Measurements from ENCODE around the gene COL9A3.

COL9A3 gene

DNA sequence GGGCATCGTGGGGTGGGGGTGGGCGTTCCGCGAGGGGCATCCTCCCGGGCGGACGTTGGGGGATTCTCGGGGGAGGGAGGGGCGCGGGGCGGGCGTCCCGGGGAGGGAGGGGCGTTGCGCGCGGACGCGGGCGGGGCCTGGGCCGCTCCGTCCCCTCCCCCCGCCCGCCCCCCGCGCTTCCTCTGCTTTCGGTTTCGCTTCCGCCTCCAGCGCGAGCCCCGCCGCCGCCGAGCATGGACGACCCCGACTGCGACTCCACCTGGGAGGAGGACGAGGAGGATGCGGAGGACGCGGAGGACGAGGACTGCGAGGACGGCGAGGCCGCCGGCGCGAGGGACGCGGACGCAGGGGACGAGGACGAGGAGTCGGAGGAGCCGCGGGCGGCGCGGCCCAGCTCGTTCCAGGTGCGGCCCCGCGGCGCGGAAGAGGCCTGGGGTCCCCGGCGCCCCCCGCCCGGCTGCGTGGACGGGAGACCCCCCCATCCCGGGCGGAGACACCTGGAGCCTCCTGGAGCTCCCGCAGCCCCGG, 12.2 kb upstream of the COL9A3 start, which contains the start of gene OGFR:
Gene OGFR, plus strand, starts transcription at position 209 of the 528 bp plus-strand sequence. Its CDS starts 25 bp downstream, at position 234.
- Histone ChIP-seq H3K9ac (ENCODE audit: low read length) (peak within 1 kb of the TSS; percentile 90), H3K27ac (ENCODE audit: low read depth, low read length) (peak within 1 kb of the TSS; percentile 61), H3K36me3 (ENCODE audit: low read length) (no peaks in the 10 kb centered on the region), H3K27me3 (ENCODE audit: low read length) (no peaks in the 10 kb centered on the region), H4K20me1 (ENCODE audit: low read depth, low read length) (no peaks in the 10 kb centered on the region; the same call in 1 of the 2 replicates), H3F3A (ENCODE audit: insufficient read depth) (peaks cover 14% of the 10 kb centered on the region), H3K79me2 (ENCODE audit: insufficient read depth, low read length) (peaks cover 9% of the 10 kb centered on the region), H3K9me3 (ENCODE audit: insufficient read depth, low read length) (no peaks in the 10 kb centered on the region), H3K9me2 (replicated peaks; ENCODE audit: insufficient read depth, low read length) (no peaks in the 10 kb centered on the region), H3K4me2 (ENCODE audit: low read depth, low read length, poor library complexity, severe bottlenecking) (peak within 1 kb of the TSS; percentile 84), H3K4me3 (ENCODE audit: insufficient read depth, low read length, poor library complexity, severe bottlenecking) (peak within 1 kb of the TSS; percentile 93), H2AFZ (ENCODE audit: low read depth, low read length, severe bottlenecking) (peak within 1 kb of the TSS; percentile 96)
- TF ChIP-seq, protein P1, sequence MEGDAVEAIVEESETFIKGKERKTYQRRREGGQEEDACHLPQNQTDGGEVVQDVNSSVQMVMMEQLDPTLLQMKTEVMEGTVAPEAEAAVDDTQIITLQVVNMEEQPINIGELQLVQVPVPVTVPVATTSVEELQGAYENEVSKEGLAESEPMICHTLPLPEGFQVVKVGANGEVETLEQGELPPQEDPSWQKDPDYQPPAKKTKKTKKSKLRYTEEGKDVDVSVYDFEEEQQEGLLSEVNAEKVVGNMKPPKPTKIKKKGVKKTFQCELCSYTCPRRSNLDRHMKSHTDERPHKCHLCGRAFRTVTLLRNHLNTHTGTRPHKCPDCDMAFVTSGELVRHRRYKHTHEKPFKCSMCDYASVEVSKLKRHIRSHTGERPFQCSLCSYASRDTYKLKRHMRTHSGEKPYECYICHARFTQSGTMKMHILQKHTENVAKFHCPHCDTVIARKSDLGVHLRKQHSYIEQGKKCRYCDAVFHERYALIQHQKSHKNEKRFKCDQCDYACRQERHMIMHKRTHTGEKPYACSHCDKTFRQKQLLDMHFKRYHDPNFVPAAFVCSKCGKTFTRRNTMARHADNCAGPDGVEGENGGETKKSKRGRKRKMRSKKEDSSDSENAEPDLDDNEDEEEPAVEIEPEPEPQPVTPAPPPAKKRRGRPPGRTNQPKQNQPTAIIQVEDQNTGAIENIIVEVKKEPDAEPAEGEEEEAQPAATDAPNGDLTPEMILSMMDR (IDR thresholded peaks at IDR 0.05; ENCODE audit: insufficient read depth, low read length, poor library complexity, severe bottlenecking), result no peak
- TF ChIP-seq EZH2phosphoT487 (conservative IDR thresholded peaks at IDR 0.05; ENCODE audit: low read length), result no peak

DNA sequence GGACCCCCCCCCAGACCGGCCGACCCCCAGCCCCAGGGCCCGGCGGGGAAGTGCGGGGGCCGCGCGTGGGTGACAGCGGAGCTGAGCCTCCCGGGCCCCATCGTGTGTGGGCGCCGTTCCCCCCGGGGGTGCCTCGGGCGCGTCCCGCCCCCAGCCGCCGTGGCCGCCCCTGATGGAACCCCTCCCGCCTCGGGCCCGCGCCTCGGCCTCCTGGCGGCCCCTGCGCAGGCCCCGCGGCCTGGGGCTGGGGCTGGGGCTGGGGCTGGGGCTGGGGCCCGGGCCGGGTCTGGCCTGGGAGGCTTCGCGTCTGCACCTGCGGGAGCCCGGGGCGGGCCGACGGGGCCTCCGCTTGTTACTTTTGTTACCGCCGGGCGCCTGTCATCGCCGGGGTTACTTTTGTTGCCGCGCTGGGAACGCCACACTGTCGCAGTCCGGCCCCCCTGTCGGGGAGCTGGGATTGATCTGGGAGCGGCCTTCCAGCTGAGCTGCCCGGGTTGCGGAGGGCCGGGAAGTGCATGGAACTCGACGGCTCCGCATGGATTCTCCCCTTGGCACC, 11.6 kb upstream of the COL9A3 start:
- no peaks in the 10 kb centered on the region; the same call in 1 of the 2 replicates for H4K20me1 ChIP-seq (ENCODE audit: low read depth, low read length)
- peak overlapping the region; percentile 44 for H2AFZ ChIP-seq (ENCODE audit: low read depth, low read length, severe bottlenecking)
- no peaks in the 10 kb centered on the region for H3K27me3 ChIP-seq (ENCODE audit: low read length)
- no peaks in the 10 kb centered on the region for H3K36me3 ChIP-seq (ENCODE audit: low read length)
- peaks cover 14% of the 10 kb centered on the region for H3F3A ChIP-seq (ENCODE audit: insufficient read depth)
- no peaks in the 10 kb centered on the region for H3K9me3 ChIP-seq (ENCODE audit: insufficient read depth, low read length)
- H3K4me3 ChIP-seq (ENCODE audit: insufficient read depth, low read length, poor library complexity, severe bottlenecking), result peak overlapping the region; percentile 93
- H3K4me2 ChIP-seq (ENCODE audit: low read depth, low read length, poor library complexity, severe bottlenecking), result peak overlapping the region; percentile 84
- H3K79me2 ChIP-seq (ENCODE audit: insufficient read depth, low read length), result peaks cover 9% of the 10 kb centered on the region
- TF ChIP-seq, protein P1 (IDR thresholded peaks at IDR 0.05; ENCODE audit: insufficient read depth, low read length, poor library complexity, severe bottlenecking), result no peak
- TF ChIP-seq EZH2phosphoT487 (conservative IDR thresholded peaks at IDR 0.05; ENCODE audit: low read length), result no peak
- no peaks in the 10 kb centered on the region for H3K9me2 ChIP-seq (replicated peaks; ENCODE audit: insufficient read depth, low read length)
- peak overlapping the region; percentile 58 for H3K27ac ChIP-seq (ENCODE audit: low read depth, low read length)
- peak overlapping the region; percentile 90 for H3K9ac ChIP-seq (ENCODE audit: low read length)

DNA sequence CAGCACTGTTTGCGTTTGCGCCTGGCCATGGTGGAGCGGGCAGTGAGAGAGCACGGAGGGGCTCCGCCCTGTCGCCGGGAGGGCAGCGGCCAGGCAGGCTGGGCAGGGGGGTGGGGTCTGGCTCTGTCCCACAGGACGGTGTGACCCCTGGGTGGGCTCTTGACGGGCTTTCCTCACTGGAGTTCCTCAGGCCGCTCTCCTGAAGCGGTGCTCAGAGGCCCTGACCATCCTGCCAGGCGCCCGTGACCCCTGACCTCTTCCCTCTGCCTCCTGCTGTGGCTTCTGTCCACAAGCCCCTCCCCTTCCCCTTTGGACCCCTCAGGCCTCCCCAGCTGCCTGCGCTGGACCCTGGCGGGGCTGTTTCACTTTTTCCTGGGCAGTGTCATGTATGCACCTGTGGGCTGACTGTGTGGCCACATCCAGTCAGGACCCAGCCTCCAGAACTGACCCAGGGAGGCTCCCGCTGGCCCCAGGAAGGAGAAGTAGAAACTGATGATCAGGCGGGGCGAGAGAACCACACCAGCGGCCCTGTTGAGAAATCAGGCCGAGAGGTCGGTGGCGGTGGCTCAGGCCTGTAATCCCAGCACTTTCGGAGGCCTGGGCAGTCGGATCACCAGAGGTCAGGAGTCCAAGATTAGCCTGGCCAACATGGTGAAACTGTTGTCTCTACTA, 11.0 kb upstream of the COL9A3 start:
- H3K4me3 ChIP-seq (ENCODE audit: insufficient read depth, low read length, poor library complexity, severe bottlenecking), result peak overlapping the region; percentile 93
- TF ChIP-seq EZH2phosphoT487 (conservative IDR thresholded peaks at IDR 0.05; ENCODE audit: low read length), result no peak
- TF ChIP-seq, protein P1 (IDR thresholded peaks at IDR 0.05; ENCODE audit: insufficient read depth, low read length, poor library complexity, severe bottlenecking), result no peak
- no peaks in the 10 kb centered on the region for H3K27me3 ChIP-seq (ENCODE audit: low read length)
- H3K79me2 ChIP-seq (ENCODE audit: insufficient read depth, low read length), result peaks cover 9% of the 10 kb centered on the region
- no peaks in the 10 kb centered on the region for H3K9me3 ChIP-seq (ENCODE audit: insufficient read depth, low read length)
- H3K36me3 ChIP-seq (ENCODE audit: low read length), result no peaks in the 10 kb centered on the region
- no peaks in the 10 kb centered on the region; the same call in 1 of the 2 replicates for H4K20me1 ChIP-seq (ENCODE audit: low read depth, low read length)
- peaks cover 10% of the 10 kb centered on the region for H3F3A ChIP-seq (ENCODE audit: insufficient read depth)
- H3K27ac ChIP-seq (ENCODE audit: low read depth, low read length), result no peak overlapping the region; the same call in 1 of the 2 replicates
- H3K4me2 ChIP-seq (ENCODE audit: low read depth, low read length, poor library complexity, severe bottlenecking), result peak overlapping the region; percentile 84
- H3K9ac ChIP-seq (ENCODE audit: low read length), result peak overlapping the region; percentile 90
- no peaks in the 10 kb centered on the region for H3K9me2 ChIP-seq (replicated peaks; ENCODE audit: insufficient read depth, low read length)
- H2AFZ ChIP-seq (ENCODE audit: low read depth, low read length, severe bottlenecking), result no peak overlapping the region

Measured in SU-DHL-6 (cell line).